HG03175 (cell line): ENCODE measurements around the gene SEC24D.

Experiments
- ATAC-seq: cut with Tn5 transposase; IDR thresholded peaks from one replicate; pipeline ENCODE4 v1.9.1; 2021; ENCODE audit warnings: mild to moderate bottlenecking, moderate library complexity; ENCODE audit not compliant: unreplicated experiment

SEC24D gene

DNA sequence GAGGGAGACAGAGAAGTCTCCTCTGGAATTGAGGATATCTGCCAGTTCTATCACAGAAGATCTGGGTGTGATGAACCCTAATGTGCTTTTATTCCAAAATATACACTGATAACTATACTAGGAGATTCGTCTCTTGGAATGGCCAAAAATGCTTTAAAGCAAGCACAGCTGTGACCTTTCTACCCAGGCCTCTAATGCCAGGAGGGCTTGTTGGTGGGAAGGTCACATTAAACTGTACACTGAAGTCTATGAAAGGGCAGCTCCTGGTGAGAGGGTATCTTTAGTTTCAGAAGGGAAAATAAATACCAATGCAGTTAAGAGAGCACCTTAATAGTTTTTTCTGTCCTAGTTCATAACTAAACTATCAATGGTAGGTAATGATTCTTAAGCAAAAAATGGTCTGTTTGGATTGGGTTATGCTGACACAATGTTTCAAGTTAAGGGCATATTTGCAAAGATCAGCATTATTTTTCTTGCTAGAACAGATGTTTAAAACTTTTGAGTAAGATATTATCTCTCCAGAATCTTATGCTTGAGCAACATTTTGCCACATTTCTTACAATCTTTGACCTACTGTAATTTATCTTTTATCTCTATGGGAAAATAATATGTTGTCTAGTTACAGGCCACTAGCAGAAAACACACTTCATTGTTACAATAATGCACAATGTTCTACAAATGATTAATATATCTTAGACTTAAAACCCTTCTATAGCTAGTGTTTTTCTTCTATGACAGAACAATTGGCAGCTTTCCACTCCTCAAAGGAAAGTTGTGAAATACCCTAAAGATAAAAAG is 59.6 kb downstream of the SEC24D start:
- ATAC-seq: no peak

DNA sequence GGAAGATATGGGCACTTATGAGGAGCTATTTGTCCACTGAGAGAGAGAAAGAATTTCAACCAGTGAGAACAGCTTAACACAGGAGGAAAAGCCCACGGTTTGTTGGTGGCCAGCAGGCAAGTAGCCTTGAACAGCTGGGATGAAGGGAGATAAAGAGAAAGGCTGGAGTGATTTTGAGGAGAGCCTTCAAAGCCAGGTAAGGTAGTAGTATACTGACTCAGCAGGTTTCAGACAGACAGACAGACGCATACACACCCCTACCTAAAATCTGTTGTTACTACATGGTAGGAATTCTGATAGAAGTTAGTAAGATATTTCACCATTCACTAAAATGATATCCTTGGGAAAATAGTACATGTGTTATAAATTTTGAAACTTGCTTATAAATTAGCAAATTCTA is 60.5 kb downstream of the SEC24D start:
- no peak for ATAC-seq

DNA sequence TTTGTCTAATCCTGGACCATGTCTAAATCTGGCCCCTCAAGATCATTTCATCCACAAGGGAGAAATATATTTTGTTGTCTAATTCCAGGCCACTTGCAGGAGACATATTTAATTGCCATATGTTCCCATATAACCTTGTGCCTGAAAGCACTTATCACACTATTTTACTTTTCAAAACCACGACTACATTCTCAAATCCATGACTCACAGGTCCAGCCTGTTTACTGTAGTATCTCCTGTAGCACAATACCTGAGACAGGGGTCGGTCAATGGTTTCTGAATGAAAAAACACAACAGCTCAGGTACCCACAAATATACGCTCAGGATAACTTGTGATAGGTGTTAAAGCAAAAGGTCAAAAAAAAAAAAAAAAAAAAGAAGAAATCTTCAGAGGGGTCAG is 60.9 kb downstream of the SEC24D start:
- ATAC-seq: no peak

DNA sequence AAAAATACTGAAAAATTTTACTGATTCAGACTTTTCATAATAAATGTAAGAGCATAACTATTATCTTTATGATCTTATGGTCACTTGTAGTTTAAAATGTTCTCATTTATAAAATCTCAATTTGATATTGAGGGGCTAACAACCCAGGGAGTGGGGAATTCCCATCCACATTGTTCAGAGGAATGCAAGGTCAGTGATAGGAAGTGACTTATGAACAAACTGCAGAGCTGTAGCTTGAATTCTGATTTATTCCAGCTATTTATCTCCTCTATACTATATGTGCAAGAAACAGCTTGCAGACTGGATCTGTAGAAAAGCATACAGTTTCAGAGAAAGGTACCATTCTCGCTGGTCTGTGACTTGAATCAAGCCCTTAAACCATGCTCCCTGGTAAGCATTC is 61.6 kb downstream of the SEC24D start:
- no peak for ATAC-seq

DNA sequence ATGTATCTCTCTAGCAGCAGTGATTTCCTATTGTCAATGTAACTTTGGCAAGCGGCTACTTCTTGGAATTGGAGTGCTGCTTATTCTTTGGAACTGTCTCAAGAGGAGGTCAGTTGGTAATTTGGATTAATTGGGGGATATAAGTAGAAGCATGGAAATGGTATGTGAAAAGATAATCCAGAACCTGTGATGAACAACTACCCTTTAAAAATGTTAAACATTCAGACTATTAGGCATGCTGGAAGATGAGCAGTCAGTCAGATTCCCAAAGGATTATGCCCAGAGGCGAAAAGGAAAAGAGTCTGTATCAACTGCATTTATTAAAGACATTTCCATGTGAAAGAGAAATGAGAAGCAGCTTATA is 62.5 kb downstream of the SEC24D start:
- no peak for ATAC-seq

DNA sequence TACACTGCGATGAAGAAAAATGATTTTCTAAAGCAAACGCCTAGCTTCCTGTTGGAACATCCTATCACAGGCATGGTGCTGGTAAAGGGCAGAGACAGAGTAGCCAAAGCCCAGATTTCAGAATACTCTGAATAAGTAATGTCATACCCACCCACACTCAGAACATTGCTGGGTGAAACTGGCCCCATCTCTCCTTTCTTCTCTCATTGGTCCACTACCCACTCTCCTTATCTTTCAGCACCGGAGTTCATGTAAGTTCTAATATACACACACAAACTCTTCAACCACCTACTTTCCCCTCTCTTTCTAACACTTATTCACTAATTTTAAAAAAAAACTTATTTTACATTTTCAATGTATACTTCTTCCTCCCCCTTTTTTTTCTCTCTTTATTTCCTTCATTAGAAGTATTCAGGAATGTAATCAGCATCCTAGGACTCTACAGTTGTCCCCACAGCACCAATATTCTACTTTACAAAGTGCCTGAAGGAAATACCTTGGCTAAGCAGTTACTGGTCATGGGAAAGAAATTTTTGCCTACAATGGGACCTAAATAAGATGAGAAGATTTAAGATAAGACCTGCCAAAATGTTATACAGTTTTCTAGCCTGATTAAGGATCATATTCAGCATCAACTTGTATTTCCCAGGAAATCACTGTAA is 63.0 kb downstream of the SEC24D start:
- no peak for ATAC-seq

DNA sequence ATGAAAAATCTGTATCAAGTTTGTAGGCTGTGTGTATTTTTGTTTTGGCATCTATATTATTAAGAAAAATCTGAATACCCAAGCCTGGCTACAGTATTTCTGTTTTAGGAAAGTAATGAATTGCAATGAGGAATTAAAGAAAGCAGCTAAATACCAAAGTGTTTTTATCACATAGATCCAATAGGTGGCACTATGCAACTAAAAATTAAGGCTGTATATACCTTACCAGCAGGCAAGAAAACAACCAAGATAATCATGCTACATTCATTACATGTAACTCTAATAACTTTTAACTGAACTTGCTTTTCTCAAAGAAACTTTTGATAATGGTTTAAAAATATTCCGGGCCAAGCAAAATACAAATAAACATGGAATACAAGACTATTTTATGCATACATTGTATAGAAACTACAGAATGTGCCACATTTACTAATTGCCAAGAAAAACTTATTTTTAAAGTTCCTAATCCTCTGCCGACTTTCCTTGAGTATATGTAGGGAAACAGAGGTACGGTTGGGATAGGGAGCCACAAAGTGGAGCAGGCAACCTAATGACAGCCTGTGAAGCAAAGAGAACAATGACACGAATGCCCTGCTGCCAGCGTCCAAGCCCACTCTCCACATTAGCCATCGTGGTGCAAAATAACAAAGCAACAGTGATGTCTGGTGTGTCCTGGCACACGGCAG is 63.7 kb downstream of the SEC24D start:
- ATAC-seq: peak; percentile 78

DNA sequence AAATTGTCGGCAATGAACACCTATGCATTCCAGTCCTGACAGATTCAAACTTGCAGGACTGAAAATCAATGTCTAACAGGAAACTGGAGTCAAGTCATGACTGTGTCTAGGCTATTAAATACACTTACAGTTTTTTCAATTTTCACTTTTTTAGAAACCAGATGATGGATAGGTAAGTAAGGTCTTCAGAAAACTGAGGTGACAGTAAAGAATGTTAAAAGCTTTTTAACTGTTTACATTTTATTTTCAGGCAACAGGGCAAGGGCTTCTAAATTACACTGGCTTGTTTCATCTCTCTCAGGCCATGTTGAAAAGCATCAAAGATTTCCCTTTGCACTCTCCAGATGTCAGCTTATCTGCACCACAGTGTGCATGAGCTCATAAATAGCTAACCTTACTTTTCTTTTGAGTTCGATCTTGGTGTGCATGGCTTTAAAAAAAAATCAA is 65.2 kb downstream of the SEC24D start:
- no peak for ATAC-seq

DNA sequence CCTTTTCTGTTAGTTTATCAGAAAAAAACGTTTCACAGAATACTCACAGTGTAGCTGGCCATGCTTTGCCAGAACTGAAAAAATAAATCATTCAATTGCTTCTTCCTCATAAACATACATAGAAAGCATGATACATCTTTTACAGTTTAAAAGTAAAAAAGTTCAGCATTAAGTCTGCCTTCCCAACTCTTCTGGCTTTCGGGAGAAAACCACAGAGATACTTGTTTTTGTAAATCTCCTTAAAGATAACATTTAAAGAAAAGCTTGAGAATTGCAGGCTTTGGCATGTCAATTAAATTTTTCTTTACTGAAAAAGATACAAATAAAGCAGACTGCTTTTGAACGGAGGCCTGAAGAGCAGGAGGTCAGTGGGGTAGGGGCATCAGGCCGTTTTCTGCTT is 66.8 kb downstream of the SEC24D start:
- ATAC-seq: no peak

DNA sequence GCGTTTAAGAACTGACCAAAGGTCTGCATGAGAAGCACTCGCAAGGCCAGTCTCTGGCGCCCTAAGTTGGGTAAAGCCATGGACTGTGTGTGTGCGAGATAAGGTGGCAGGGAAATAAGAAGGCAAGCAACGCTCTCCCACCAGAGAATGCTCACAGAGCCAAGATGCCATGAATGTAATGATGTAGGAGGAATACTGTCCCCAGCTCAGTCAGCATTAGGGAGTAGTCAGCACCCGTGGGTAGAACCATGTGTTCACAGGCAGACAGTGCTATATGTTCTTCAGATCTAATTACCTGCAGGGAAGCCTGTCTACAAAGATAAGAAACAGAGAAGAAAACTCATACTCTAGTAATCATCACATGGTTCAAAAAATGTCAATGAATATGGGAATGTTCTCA is 68.8 kb downstream of the SEC24D start:
- ATAC-seq: no peak

DNA sequence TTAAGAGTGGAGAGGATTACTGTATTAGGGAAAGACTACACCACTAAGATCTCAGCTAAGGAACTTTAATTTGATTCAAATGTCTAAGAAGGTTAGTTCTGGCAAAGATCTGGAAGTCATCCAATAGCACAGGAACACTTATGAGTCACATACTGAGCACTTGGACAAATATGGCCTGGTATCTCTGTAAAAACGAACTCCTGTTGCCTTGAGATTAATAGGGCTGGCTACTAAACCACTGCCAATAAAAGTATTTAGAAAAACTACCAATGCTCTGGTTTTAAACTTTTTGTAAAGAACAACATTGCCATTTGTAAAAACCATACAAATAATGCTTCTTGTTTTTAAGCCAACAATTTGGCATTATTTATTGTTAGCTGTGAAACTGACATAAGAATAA is 70.5 kb downstream of the SEC24D start:
- ATAC-seq: no peak

DNA sequence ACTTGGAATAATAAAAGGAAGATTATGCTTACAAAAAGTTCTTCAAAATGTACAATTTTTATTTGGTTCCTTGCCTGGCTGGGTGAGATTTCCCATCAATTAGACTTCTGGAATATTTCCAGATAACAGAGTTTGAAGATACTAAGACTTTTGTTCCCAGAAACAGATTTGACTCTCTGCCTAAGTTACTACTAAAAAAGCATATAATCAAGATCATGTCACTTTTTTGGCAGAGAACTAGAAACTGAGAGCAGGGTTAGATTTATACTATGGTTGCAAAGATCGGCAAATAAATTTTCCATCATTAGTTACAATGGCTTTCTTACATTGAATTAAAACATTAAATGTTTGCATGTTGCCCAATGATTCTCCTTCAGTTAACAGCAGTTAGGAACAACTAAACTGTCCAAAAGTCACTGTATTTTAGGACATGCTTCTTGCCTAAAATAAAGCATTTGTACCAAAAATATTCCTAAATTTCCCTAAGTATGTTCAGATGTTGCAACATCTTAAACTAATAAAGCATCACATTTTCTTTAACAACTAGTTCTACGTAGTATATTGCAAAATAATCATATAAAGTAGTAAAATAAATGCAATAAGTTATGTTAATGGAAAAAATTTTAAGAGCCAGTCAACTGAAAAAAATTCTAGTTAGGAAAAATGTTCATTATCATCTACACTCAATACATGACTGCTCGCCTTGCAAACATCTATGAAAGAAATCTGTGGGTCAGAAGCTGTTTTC is 73.0 kb downstream of the SEC24D start:
- ATAC-seq: no peak

DNA sequence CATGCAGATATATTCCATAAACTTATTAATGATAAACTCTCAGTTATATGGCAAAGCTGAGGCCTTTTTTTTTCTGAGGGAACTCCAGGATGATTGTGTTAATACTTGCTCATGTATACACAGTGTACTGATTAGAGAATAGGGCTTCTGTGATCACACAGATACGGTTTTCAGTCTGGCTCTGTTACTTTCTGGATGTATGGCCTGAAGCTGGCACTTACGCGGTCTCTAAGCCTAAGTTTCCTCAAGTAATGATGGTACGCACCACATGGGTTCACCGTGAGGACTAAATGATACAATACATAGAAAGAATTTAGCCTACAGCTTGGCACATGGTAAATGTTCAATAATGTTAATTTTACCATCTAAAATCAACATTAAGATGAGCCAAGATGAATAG is 73.8 kb downstream of the SEC24D start:
- no peak for ATAC-seq

DNA sequence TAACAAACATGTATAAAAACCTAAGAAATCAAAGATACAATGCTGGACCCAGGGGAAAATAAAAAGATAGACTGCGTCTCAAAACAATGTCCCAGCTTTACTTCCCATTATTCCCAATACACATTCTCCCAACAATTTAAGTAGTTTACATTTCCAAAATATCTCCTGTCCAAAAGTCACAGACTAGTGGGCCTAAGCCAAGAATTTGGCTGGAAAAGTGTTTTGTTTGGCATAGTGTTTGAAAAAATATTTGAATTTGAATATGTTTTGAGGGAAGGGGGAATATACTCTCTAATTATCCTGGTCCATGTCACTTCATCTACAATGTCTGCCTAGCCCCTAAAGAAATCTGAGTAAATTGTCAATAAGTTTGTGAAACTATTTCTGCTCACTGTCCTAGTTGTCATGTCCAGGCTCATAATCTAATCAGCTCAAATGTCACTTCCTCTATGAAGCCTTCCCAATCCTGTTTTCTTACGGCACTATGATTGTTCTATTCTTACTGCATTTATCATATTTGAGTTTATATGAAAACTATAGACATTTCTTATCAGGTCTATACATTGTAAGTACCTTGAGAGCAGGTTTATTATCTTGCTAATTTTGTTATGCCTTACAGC is 74.4 kb downstream of the SEC24D start:
- no peak for ATAC-seq

DNA sequence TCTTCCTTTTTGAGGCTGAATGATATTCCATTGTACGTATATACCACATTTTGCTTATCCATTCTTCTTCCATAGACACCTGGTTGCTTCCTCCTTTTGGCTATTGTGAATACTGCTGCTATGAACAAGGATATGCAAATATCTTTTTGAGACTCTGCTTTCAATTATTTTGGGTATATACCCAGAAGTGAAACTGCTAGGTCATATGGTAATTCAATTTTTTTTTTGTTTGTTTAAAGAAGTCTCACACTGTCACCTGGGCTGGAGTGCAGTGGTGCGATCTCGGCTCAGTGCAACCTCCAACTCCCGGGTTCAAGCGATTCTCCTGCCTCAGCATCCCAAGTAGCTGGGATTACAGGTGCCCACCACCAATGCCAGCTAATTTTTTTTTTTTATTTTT is 75.4 kb downstream of the SEC24D start:
- ATAC-seq: peak; percentile 99

DNA sequence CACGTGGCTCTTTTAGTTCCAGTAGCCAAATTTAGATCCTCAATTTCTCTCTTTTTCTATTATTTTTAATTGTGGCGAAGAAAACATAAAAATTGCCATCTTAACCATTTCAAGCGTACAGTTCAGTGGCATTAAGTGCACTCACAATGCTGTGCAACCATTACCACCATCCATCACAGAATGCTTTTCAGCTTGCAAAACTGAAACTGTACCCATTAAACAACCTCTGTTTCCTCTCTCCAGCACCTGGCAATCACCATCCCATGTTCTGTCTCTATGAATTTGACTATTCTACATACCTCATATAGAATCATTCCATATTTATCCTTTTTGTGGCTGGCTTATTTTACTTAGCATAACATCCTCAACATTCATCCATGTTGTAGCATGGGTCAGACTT is 75.8 kb downstream of the SEC24D start:
- ATAC-seq: peak; percentile 37

DNA sequence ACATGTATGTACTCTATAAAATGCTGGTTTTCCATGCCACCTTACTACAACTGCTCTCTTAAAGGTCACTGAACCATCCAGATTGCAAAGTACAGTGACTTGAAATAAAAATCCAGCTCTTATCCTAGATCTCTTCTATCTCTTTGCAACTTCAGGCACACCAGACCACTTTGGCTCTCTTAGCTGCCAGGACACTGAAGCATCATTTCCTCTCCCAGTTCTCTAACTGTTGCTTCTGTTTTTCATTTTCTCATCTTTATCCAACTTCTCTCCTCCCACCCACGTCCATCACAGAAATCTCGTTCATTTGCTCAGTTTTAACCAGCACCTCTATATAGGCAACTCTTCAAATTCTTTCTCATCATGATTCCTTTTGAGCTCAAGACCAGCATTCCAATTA is 76.4 kb downstream of the SEC24D start:
- no peak for ATAC-seq

DNA sequence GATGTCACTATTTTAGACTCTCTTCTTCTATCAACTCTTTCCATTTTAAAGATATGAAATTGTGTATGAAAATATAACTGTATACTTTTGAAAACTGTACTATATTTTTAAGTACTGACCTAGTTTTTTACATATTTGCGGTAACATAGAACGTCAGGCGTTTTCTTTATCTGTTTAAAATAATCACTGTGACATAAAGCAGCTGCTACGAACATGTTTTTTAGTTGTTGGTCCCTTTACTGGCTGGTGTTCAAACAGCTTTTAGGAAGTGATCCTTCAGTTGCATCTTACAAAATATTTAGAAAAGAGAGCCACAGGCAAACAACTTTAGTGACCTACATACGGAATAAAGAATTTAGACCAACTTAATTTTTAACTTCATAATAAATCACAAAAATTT is 77.6 kb downstream of the SEC24D start:
- ATAC-seq: no peak

DNA sequence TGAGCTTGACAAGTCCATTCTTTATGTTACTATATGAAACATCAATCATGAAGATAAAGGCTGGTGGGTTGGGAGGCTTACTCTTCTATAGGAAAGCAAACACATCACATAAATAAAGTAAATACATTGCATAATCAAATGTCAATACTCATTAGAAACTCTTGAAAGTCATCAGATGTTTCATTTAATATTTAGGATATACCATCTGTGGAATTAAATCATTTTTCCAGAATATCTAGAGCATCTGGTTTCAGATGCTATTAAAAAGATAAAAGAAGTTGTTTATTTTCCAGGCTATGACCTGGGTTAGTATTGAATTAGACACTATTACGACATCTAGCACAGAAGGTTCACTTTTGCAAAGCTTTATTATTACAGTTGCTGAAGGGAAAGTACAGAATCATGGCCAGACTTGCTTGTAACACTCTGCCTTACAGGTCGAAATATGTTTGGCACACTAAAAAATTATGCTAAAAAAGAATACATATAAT is 78.1 kb downstream of the SEC24D start:
- no peak for ATAC-seq

DNA sequence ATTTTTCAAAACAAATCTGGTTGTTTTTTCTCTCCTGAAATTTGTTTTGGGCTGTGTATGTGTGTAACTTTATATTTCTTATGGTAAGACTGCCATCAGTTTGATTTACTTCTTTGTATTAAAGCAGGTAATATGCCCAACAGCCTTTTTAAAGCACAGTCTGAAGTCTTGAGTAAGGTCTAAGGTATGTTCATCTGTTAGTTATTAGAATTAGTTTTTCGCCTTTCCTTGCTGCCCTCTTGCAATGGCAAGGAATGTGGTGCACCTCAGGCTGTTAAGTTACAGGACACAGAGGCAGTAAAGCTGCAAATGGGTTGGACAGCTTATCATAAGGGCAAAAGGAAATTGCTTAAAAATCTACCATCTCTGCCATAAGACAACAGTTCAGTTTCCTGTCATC is 79.0 kb downstream of the SEC24D start:
- no peak for ATAC-seq

DNA sequence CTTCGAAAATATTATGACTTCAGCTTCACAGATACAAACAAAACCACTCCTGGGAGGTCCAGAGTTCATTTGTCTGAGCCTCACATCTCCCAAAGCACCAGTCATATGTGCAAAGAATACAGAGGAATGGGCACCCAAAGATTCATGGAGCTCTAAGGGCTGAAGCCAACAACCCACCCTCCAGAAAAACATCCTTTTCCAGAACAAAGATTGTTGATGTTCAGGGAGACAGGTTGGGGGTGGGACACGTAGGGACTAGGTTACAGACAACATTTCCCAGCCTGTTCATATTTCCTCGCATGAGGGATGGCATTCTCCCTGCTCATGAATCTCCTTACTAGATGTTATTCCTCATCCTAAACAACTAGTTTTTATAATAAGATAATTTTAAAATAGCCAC is 79.5 kb downstream of the SEC24D start:
- ATAC-seq: no peak
